HG03103 (cell line): ENCODE measurements around the gene TXNRD3.
"Not testable (repeated sequence)": the region's sequence is repeated elsewhere in the genome, so short reads cannot be mapped to it uniquely, and the experiment has no call there.

Experiments used
- ATAC-seq: cut with Tn5 transposase; IDR thresholded peaks from one replicate; pipeline ENCODE4 v1.9.1; 2021; ENCODE audit warnings: low read depth; ENCODE audit not compliant: unreplicated experiment

TXNRD3 gene

GRCh38 chr3:126655887-126656286, 963 bp upstream of the TXNRD3 start:
- ATAC-seq = no peak

GRCh38 chr3:126649556-126650092, 5.3 kb downstream of the TXNRD3 start:
- ATAC-seq = no peak

GRCh38 chr3:126646674-126647073, 8.2 kb downstream of the TXNRD3 start:
- no peak for ATAC-seq

GRCh38 chr3:126644615-126645014, 10.3 kb downstream of the TXNRD3 start:
- ATAC-seq = no peak

- no peak for ATAC-seq
Measured at GRCh38 chr3:126638790-126639189, 16.1 kb downstream of the TXNRD3 start.

- ATAC-seq = no peak
Measured at GRCh38 chr3:126636436-126636835, 18.5 kb downstream of the TXNRD3 start.

- ATAC-seq = no peak
Measured at GRCh38 chr3:126634803-126635202, 20.1 kb downstream of the TXNRD3 start.

GRCh38 chr3:126630020-126630419, 24.9 kb downstream of the TXNRD3 start:
- ATAC-seq = no peak

GRCh38 chr3:126625735-126626134, 29.2 kb downstream of the TXNRD3 start:
- not testable (repeated sequence) for ATAC-seq

- ATAC-seq = no peak
Measured at GRCh38 chr3:126622694-126623093, 32.2 kb downstream of the TXNRD3 start.

- ATAC-seq = no peak
Measured at GRCh38 chr3:126621627-126622345, 33.1 kb downstream of the TXNRD3 start.

GRCh38 chr3:126621171-126621570, 33.8 kb downstream of the TXNRD3 start:
- ATAC-seq = no peak

GRCh38 chr3:126620738-126621137, 34.2 kb downstream of the TXNRD3 start:
- no peak for ATAC-seq

GRCh38 chr3:126618760-126619159, 36.2 kb downstream of the TXNRD3 start:
- ATAC-seq = no peak

- no peak for ATAC-seq
Measured at GRCh38 chr3:126618021-126618420, 36.9 kb downstream of the TXNRD3 start.

- ATAC-seq = no peak
Measured at GRCh38 chr3:126617571-126617970, 37.4 kb downstream of the TXNRD3 start.

GRCh38 chr3:126616931-126617330, 38.0 kb downstream of the TXNRD3 start:
- ATAC-seq = no peak

- no peak for ATAC-seq
Measured at GRCh38 chr3:126613479-126614188, 41.3 kb downstream of the TXNRD3 start.

- ATAC-seq = no peak
Measured at GRCh38 chr3:126612479-126613205, 42.3 kb downstream of the TXNRD3 start.

- no peak for ATAC-seq
Measured at GRCh38 chr3:126609909-126610308, 45.0 kb downstream of the TXNRD3 start.

GRCh38 chr3:126607214-126607908, 47.6 kb downstream of the TXNRD3 start:
- ATAC-seq = no peak
